Gastrocnemius medialis (tissue), 4 donors: ENCODE measurements around the gene ZNF689. TPM values are rescaled to one million over a fixed set of nuclear protein-coding genes. Genes with fewer than 3 reads are reported as not detected.

ENCODE experiments used
- ATAC-seq, 2 donors: fragments of 150-250 bp; one replicate each; pipeline ENCODE4 v1.9.1; 2016
- DNase-seq, 2 donors: peaks; one replicate each; pipeline ENCODE4 v3.0.0-alpha.2; 2019
- H3K27ac ChIP-seq, 4 donors: fragments of 200-600 bp; sonication (generic); 1 replicate in 1 of 4; 2 replicates in 3 of 4; pipeline ENCODE4 v1.5.1; 2016 to 2018; ENCODE audit warnings: mild to moderate bottlenecking in 2 of 4, moderate library complexity in 1 of 4
- H3K27me3 ChIP-seq, 3 donors: fragments of 200-600 bp; sonication (generic) in 2 of 3; 1 replicate in 1 of 3; 2 replicates in 2 of 3; pipeline versions ENCODE4 v1.5.1 to v1.6.0; 2016 to 2019; ENCODE audit warnings: mild to moderate bottlenecking in 1 of 3, moderate library complexity in 1 of 3
- H3K36me3 ChIP-seq, 2 donors: fragments of 200-600 bp; sonication (generic) in 1 of 2; one replicate each; pipeline ENCODE4 v1.5.1; 2017 to 2018
- H3K4me1 ChIP-seq, 2 donors: fragments of 200-600 bp; sonication (generic) in 1 of 2; one replicate each; pipeline ENCODE4 v1.5.1; 2016 to 2017; ENCODE audit warnings: mild to moderate bottlenecking in 2 of 2
- H3K4me3 ChIP-seq, 4 donors: fragments of 200-600 bp; sonication (generic) in 3 of 4; 1 replicate in 1 of 4; 2 replicates in 3 of 4; pipeline ENCODE4 v1.5.1; 2016 to 2019; ENCODE audit warnings: mild to moderate bottlenecking in 2 of 4
- H3K9me3 ChIP-seq, 3 donors: fragments of 200-600 bp; sonication (generic) in 2 of 3; 1 replicate in 1 of 3; 2 replicates in 2 of 3; pipeline ENCODE4 v1.5.1; 2016 to 2019
- CTCF ChIP-seq, 5 experiments: fragments of 450-650 bp in 3 of 5; fragments of 200-600 bp in 2 of 5; sonication (generic) in 2 of 5; IDR thresholded peaks in 4 of 5; conservative IDR thresholded peaks in 1 of 5; 1 replicate in 4 of 5; 2 replicates in 1 of 5; pipeline ENCODE4 v1.5.1; 2016 to 2019; ENCODE audit warnings: antibody characterized with exemption in 5 of 5, mild to moderate bottlenecking in 3 of 5, moderate library complexity in 3 of 5
- POLR2A ChIP-seq, 2 donors: fragments of 450-650 bp; IDR thresholded peaks; one replicate each; pipeline ENCODE4 v1.6.1; 2017; ENCODE audit warnings: antibody characterized with exemption in 2 of 2, mild to moderate bottlenecking in 2 of 2, moderate library complexity in 2 of 2
- in situ Hi-C, 4 donors: fragments of 200-750 bp; cut with MboI; loops; one replicate each; pipeline versions ENCODE4 v1.15.0 to v1.8.0; 2017; ENCODE audit warnings: low sequenced_read_pairs in 4 of 4
- intact Hi-C: fragments of 100-400 bp; cut with DNase I; formaldehyde crosslinking; loops from one replicate; pipeline ENCODE4 v1.15.1; 2023; ENCODE audit warnings: low total_unique reads
- total RNA-seq, 4 donors: library from RNA; depleted of rRNA; stranded (reverse); fragments of >200 nt; gene quantifications; one replicate each; pipeline versions ENCODE4 v1.1.0 to v1.2.3, GENCODE V29; 2016

Gene ZNF689
- total RNA-seq, 4 donors from 2014 or later = 2.9 to 6.3 (median 6.1) TPM

GRCh38 chr16:30557707-30557956, 52.6 kb downstream of the ZNF689 start:
- Histone ChIP-seq H3K4me1 (peaks cover 24 to 29% of the 10 kb centered on the region in 2 donors), H3K9me3 (no peaks in the 10 kb centered on the region), H3K36me3 (peaks cover 0 to 14% of the 10 kb centered on the region in 2 donors), H3K27me3 (no peaks in the 10 kb centered on the region), H3K27ac (peak overlapping the region; percentile 95 to 99 (median 98)), H3K4me3 (peak overlapping the region; percentile 88 to 99 (median 98))
- DNase-seq = no peak
- intact Hi-C loops (loop anchor here (10.0 kb wide), 1 partner anchor 73 kb away; no protein-coding TSS in a partner anchor), in situ Hi-C loops (no loop called here)
- TF ChIP-seq CTCF (IDR thresholded peaks at IDR 0.05 in 4 of 5, conservative IDR thresholded peaks at IDR 0.05 in 1 of 5) (peak in 1 of 5 experiments; percentile 13), POLR2A (IDR thresholded peaks at IDR 0.05) (no peak)
- ATAC-seq = peak; percentile 1 to 2

- intact Hi-C loops (loop anchor here (10.0 kb wide), 1 partner anchor 71 kb away; no protein-coding TSS in a partner anchor), in situ Hi-C loops (no loop called here)
- Histone ChIP-seq H3K4me1 (peaks cover 28 to 29% of the 10 kb centered on the region in 2 donors), H3K4me3 (no peak overlapping the region), H3K36me3 (peaks cover 0 to 14% of the 10 kb centered on the region in 2 donors), H3K27me3 (no peaks in the 10 kb centered on the region), H3K9me3 (no peaks in the 10 kb centered on the region), H3K27ac (peak overlapping the region; percentile 34 to 99 (median 98))
- ATAC-seq (peak in 1 of 2 donors; percentile 42), DNase-seq (peak; percentile 44 to 85)
- TF ChIP-seq CTCF (IDR thresholded peaks at IDR 0.05 in 4 of 5, conservative IDR thresholded peaks at IDR 0.05 in 1 of 5) (no peak), POLR2A (IDR thresholded peaks at IDR 0.05) (no peak)
These were observed 54.1 kb downstream of the ZNF689 start for GRCh38 chr16:30556125-30556473.

- peaks cover 28 to 29% of the 10 kb centered on the region in 2 donors for H3K4me1 ChIP-seq
- in situ Hi-C loops = no loop called here
- H3K9me3 ChIP-seq = no peaks in the 10 kb centered on the region
These were observed 54.7 kb downstream of the ZNF689 start for GRCh38 chr16:30555315-30556124.

DNA sequence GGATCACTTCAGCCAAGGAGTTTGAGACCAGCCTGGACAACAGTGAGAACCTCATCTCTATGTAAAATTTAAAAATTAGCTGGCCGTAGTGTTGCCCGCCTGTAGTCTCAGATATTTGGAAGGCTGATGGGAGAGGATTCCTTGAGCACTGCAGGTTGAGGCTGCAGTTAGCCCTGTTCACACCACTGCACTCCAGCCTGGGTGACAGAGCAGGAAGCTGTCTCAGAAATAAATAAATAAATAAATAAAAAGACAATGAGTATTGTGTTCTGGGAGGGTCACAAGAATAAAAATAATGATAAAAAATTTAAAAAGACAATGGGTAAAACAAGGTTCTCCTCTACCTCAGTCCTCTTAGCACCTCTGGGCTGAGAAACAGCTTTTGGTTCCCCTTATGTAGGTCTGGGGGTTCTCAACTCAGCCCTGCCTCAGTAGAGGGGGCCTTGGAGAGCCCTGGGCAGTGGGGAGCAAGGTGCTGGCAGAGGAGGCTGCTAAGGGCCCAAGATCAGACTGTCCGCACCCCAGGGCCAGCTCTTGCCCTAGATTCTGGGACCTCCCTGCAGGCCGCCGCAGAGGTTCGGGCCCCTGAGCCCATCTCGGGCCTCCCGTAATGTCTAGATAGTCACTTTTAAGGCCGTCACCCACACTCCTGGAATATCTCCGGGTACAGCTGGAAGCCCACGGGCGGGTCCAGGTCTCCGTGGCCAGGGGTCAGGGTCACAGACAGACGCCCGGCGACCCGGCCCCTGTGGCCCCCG, 55.5 kb downstream of the ZNF689 start:
- Histone ChIP-seq H3K9me3 (no peaks in the 10 kb centered on the region), H3K27me3 (no peaks in the 10 kb centered on the region), H3K27ac (peak overlapping the region in 1 of 4 donors; percentile 99), H3K4me1 (peaks cover 28 to 29% of the 10 kb centered on the region in 2 donors), H3K4me3 (no peak overlapping the region), H3K36me3 (peaks cover 0 to 14% of the 10 kb centered on the region in 2 donors)
- in situ Hi-C loops = no loop called here
- no peak for DNase-seq
- TF ChIP-seq POLR2A (IDR thresholded peaks at IDR 0.05) = no peak
- TF ChIP-seq CTCF (IDR thresholded peaks at IDR 0.05 in 4 of 5, conservative IDR thresholded peaks at IDR 0.05 in 1 of 5) = no peak
- no peak for ATAC-seq
- intact Hi-C loops = loop anchor here (10.0 kb wide), 1 partner anchor 70 kb away; no protein-coding TSS in a partner anchor

More at GRCh38 chr16:30555315-30556124, 54.7 kb downstream of the ZNF689 start:
- TF ChIP-seq POLR2A (IDR thresholded peaks at IDR 0.05) = no peak
- no peak for TF ChIP-seq CTCF (IDR thresholded peaks at IDR 0.05 in 4 of 5, conservative IDR thresholded peaks at IDR 0.05 in 1 of 5)
- intact Hi-C loops = loop anchor here (10.0 kb wide), 1 partner anchor 71 kb away; no protein-coding TSS in a partner anchor
- DNase-seq = no peak
- Histone ChIP-seq H3K27ac (peak overlapping the region in 3 of 4 donors; percentile 98 to 99 (median 99)), H3K27me3 (no peaks in the 10 kb centered on the region), H3K4me3 (no peak overlapping the region), H3K36me3 (peaks cover 0 to 14% of the 10 kb centered on the region in 2 donors)
- no peak for ATAC-seq
